ENCODE data around the gene PPFIA2. TPM values are rescaled to one million over a fixed set of nuclear protein-coding genes. Genes with fewer than 3 reads are reported as not detected.

Gene PPFIA2
- 0.20 TPM in 1 of 2 replicates, not detected in the other for polyA plus RNA-seq (2011; rRNA removed)
- polyA minus RNA-seq (2011; rRNA and poly(A)+ RNA removed) = not detected in 2 replicates

GRCh38 chr12:81759190-81760051, at the start of gene PPFIA2:
Gene PPFIA2, minus strand, starts transcription at chr12:81759350.
- H3K27ac ChIP-seq (ENCODE audit: low read depth, low read length) = no peak within 1 kb of the TSS
- DNase-seq (ENCODE audit: low read depth, low spot score) = no peak
- no peaks in the 10 kb centered on the region; the same call in 1 of the 2 replicates for H3K9me3 ChIP-seq (ENCODE audit: control insufficient read depth, insufficient read depth, low read length)
- POLR2A ChIA-PET = no interaction called here
- H3K4me3 ChIP-seq (ENCODE audit: low read depth, low read length) = peak within 1 kb of the TSS; percentile 52
- peaks cover 19% of the 10 kb centered on the region for H3K27me3 ChIP-seq (ENCODE audit: control insufficient read depth, insufficient read depth, low read length)
- TF ChIP-seq CTCF (IDR thresholded peaks at IDR 0.05; ENCODE audit: low read depth, low read length) = no peak
- CTCF ChIA-PET = no interaction called here

- ChIA-PET CTCF (interaction anchor here (0.8 kb wide), 1 partner anchor 156 kb away, joined by 3 read pairs; no protein-coding TSS in a partner anchor), POLR2A (no interaction called here)
- DNase-seq (ENCODE audit: low read depth, low spot score) = no peak
- TF ChIP-seq CTCF (IDR thresholded peaks at IDR 0.05; ENCODE audit: low read depth, low read length) = no peak
- Histone ChIP-seq H3K9me3 (ENCODE audit: control insufficient read depth, insufficient read depth, low read length) (no peaks in the 10 kb centered on the region), H3K4me3 (ENCODE audit: low read depth, low read length) (no peak overlapping the region), H3K27ac (ENCODE audit: low read depth, low read length) (no peak overlapping the region), H3K27me3 (ENCODE audit: control insufficient read depth, insufficient read depth, low read length) (no peaks in the 10 kb centered on the region)
These were observed 41.4 kb upstream of the PPFIA2 start for GRCh38 chr12:81800298-81801148.

GRCh38 chr12:81798294-81798693, 39.1 kb upstream of the PPFIA2 start:
- CTCF ChIA-PET = no interaction called here
- POLR2A ChIA-PET = no interaction called here
- H3K9me3 ChIP-seq (ENCODE audit: control insufficient read depth, insufficient read depth, low read length) = no peaks in the 10 kb centered on the region
- DNase-seq (ENCODE audit: low read depth, low spot score) = no peak
- H3K4me3 ChIP-seq (ENCODE audit: low read depth, low read length) = no peak overlapping the region
- H3K27ac ChIP-seq (ENCODE audit: low read depth, low read length) = no peak overlapping the region
- no peak for TF ChIP-seq CTCF (IDR thresholded peaks at IDR 0.05; ENCODE audit: low read depth, low read length)
- no peaks in the 10 kb centered on the region for H3K27me3 ChIP-seq (ENCODE audit: control insufficient read depth, insufficient read depth, low read length)

GRCh38 chr12:81797100-81797499, 38.0 kb upstream of the PPFIA2 start:
- DNase-seq (ENCODE audit: low read depth, low spot score) = no peak
- TF ChIP-seq CTCF (IDR thresholded peaks at IDR 0.05; ENCODE audit: low read depth, low read length) = peak; percentile 53
- ChIA-PET POLR2A (no interaction called here), CTCF (interaction anchor here (1.2 kb wide), 1 partner anchor 9 kb away, joined by 3 read pairs; no protein-coding TSS in a partner anchor)
- H3K4me3 ChIP-seq (ENCODE audit: low read depth, low read length) = no peak overlapping the region
- H3K9me3 ChIP-seq (ENCODE audit: control insufficient read depth, insufficient read depth, low read length) = no peaks in the 10 kb centered on the region
- H3K27me3 ChIP-seq (ENCODE audit: control insufficient read depth, insufficient read depth, low read length) = no peaks in the 10 kb centered on the region
- no peak overlapping the region for H3K27ac ChIP-seq (ENCODE audit: low read depth, low read length)
